ENCODE data around the gene USP3.

GRCh38 chr15:63495780-63496488 is 8.5 kb upstream of the USP3 start:
- TF ChIP-seq CTCF (IDR thresholded peaks at IDR 0.05) (no peak), POLR2A (IDR thresholded peaks at IDR 0.05) (no peak), POLR2AphosphoS5 (IDR thresholded peaks at IDR 0.05) (no peak)

All from gastroesophageal sphincter (tissue), 3 donors.